Caco-2 (cell line): ENCODE results near the gene RPS4Y2. TPM values are rescaled to one million over a fixed set of nuclear protein-coding genes. Genes with fewer than 3 reads are reported as not detected.

ENCODE experiments used
- BruUV-seq: library from RNA; stranded (reverse); fragments of 400-500 nt; replicated peaks from 2 replicates; lab custom pipeline; 2021; lab: Mats Ljungman, UMichigan
- CTCF ChIA-PET: fragments of 300-600 bp; sonication (Branson Sonifier 250); formaldehyde crosslinking; loops from one replicate; lab custom pipeline; 2022; ENCODE audit warnings: antibody characterized with exemption; lab: Charles Lee
- POLR2A ChIA-PET: fragments of 300-600 bp; sonication (Branson Sonifier 250); formaldehyde crosslinking; loops from one replicate; lab custom pipeline; 2022; ENCODE audit warnings: antibody characterized with exemption; lab: Charles Lee
- DNase-seq, 2 experiments: peaks; one replicate each; pipeline versions ENCODE4 v3.0.0 to v3.0.0-alpha.2; 2020 to 2022
- H3K27me3 ChIP-seq: replicated peaks from 2 replicates; pipeline ENCODE4 v1.6.0; 2011; ENCODE audit warnings: low read length; ENCODE audit not compliant: control insufficient read depth, insufficient read depth
- H3K36me3 ChIP-seq: 2 replicates; pipeline ENCODE4 v1.5.1; 2011; ENCODE audit warnings: low read length; ENCODE audit not compliant: control insufficient read depth, insufficient read depth
- H3K4me1 ChIP-seq: fragments of 250-450 bp; sonication (Bioruptor Pico); 2 replicates; pipeline ENCODE4 v1.5.1; 2020; ENCODE audit warnings: mild to moderate bottlenecking
- H3K4me3 ChIP-seq: 2 replicates; pipeline ENCODE4 v1.5.1; 2011; ENCODE audit warnings: low read depth, mild to moderate bottlenecking, control low read depth, low read length
- H3K9me3 ChIP-seq: fragments of 250-450 bp; sonication (Bioruptor Pico); 2 replicates; pipeline ENCODE4 v1.5.1; 2020; ENCODE audit warnings: mild to moderate bottlenecking, moderate library complexity
- H3K27ac Mint-ChIP-seq: one replicate; pipeline ENCODE4 v1.8.0; 2022; ENCODE audit warnings: mixed read lengths; ENCODE audit not compliant: unreplicated experiment
- H3K27me3 Mint-ChIP-seq: one replicate; pipeline ENCODE4 v1.8.0; 2022; ENCODE audit warnings: mixed read lengths; ENCODE audit not compliant: insufficient read depth, unreplicated experiment
- H3K36me3 Mint-ChIP-seq: one replicate; pipeline ENCODE4 v1.8.0; 2022; ENCODE audit warnings: mild to moderate bottlenecking, mixed read lengths; ENCODE audit not compliant: insufficient read depth, unreplicated experiment
- H3K4me1 Mint-ChIP-seq: one replicate; pipeline ENCODE4 v1.8.0; 2022; ENCODE audit warnings: low read depth, mixed read lengths; ENCODE audit not compliant: unreplicated experiment
- H3K4me3 Mint-ChIP-seq: one replicate; pipeline ENCODE4 v1.8.0; 2022; ENCODE audit warnings: mild to moderate bottlenecking, moderate library complexity, mixed read lengths; ENCODE audit not compliant: unreplicated experiment
- H3K9me3 Mint-ChIP-seq: one replicate; pipeline ENCODE4 v1.8.0; 2022; ENCODE audit warnings: mixed read lengths; ENCODE audit not compliant: unreplicated experiment
- CTCF ChIP-seq, 2 experiments: fragments of 200-600 bp in 1 of 2; IDR thresholded peaks; 1 replicate in 1 of 2; 2 replicates in 1 of 2; pipeline versions ENCODE4 v1.5.1 to v1.8.0; 2011 to 2022; ENCODE audit warnings: antibody characterized with exemption in 1 of 2, control low read depth in 1 of 2, inconsistent platforms in 1 of 2, low read depth in 1 of 2, low read length in 1 of 2, mild to moderate bottlenecking in 1 of 2, moderate library complexity in 1 of 2; ENCODE audit not compliant: insufficient read depth in 1 of 2, severe bottlenecking in 1 of 2, unreplicated experiment in 1 of 2
- intact Hi-C: fragments of 100-400 bp; cut with micrococcal nuclease; formaldehyde crosslinking; loops from one replicate; pipeline ENCODE4 v1.10.0; 2022; ENCODE audit not compliant: unreplicated experiment
- total RNA-seq: library from RNA; stranded (reverse); gene quantifications from 2 replicates; pipeline ENCODE4 v1.2.3, GENCODE V29; 2022

RPS4Y2 gene
- total RNA-seq, 1 experiment from 2014 or later = not detected

GRCh38 chrY:20802659-20803058 lies 46.8 kb downstream of the RPS4Y2 start:
- intact Hi-C loops = no loop called here
- no peaks in the 10 kb centered on the region for H3K36me3 Mint-ChIP-seq
- Histone ChIP-seq H3K9me3 (no peaks in the 10 kb centered on the region), H3K4me1 (no peaks in the 10 kb centered on the region), H3K27me3 (no peaks in the 10 kb centered on the region), H3K4me3 (no peak overlapping the region), H3K36me3 (no peaks in the 10 kb centered on the region)
- no peak for TF ChIP-seq CTCF (IDR thresholded peaks at IDR 0.05; ENCODE audit: insufficient read depth in 1 of 2, low read depth in 1 of 2, low read length in 1 of 2, severe bottlenecking in 1 of 2, unreplicated experiment in 1 of 2)
- POLR2A ChIA-PET = no interaction called here
- no TSS peak for BruUV-seq
- no peaks in the 10 kb centered on the region for H3K27me3 Mint-ChIP-seq
- no peaks in the 10 kb centered on the region for H3K9me3 Mint-ChIP-seq
- no peak for DNase-seq
- no peak overlapping the region for H3K27ac Mint-ChIP-seq
- CTCF ChIA-PET = no interaction called here
- H3K4me3 Mint-ChIP-seq = no peak overlapping the region
- H3K4me1 Mint-ChIP-seq = no peaks in the 10 kb centered on the region

GRCh38 chrY:20806243-20806642 lies 50.3 kb downstream of the RPS4Y2 start:
- no peak for DNase-seq
- intact Hi-C loops = no loop called here
- H3K27me3 ChIP-seq = no peaks in the 10 kb centered on the region
- Mint-ChIP-seq H3K27me3 (no peaks in the 10 kb centered on the region), H3K4me1 (no peaks in the 10 kb centered on the region), H3K4me3 (no peak overlapping the region), H3K9me3 (no peaks in the 10 kb centered on the region), H3K36me3 (no peaks in the 10 kb centered on the region), H3K27ac (no peak overlapping the region)
- no peaks in the 10 kb centered on the region for H3K9me3 ChIP-seq
- no TSS peak for BruUV-seq
- CTCF ChIA-PET = no interaction called here
- POLR2A ChIA-PET = no interaction called here
- no peak for TF ChIP-seq CTCF (IDR thresholded peaks at IDR 0.05; ENCODE audit: insufficient read depth in 1 of 2, low read depth in 1 of 2, low read length in 1 of 2, severe bottlenecking in 1 of 2, unreplicated experiment in 1 of 2)
- no peaks in the 10 kb centered on the region for H3K36me3 ChIP-seq
- H3K4me1 ChIP-seq = no peaks in the 10 kb centered on the region
- H3K4me3 ChIP-seq = no peak overlapping the region

- H3K4me3 ChIP-seq = no peak overlapping the region
- no peaks in the 10 kb centered on the region for H3K36me3 ChIP-seq
- H3K27me3 ChIP-seq = no peaks in the 10 kb centered on the region
- intact Hi-C loops = no loop called here
- Mint-ChIP-seq H3K27me3 (no peaks in the 10 kb centered on the region), H3K9me3 (no peaks in the 10 kb centered on the region), H3K36me3 (no peaks in the 10 kb centered on the region), H3K27ac (no peak overlapping the region), H3K4me3 (no peak overlapping the region), H3K4me1 (no peaks in the 10 kb centered on the region)
- DNase-seq = no peak
- no peaks in the 10 kb centered on the region for H3K9me3 ChIP-seq
- TF ChIP-seq CTCF (IDR thresholded peaks at IDR 0.05; ENCODE audit: insufficient read depth in 1 of 2, low read depth in 1 of 2, low read length in 1 of 2, severe bottlenecking in 1 of 2, unreplicated experiment in 1 of 2) = no peak
- H3K4me1 ChIP-seq = no peaks in the 10 kb centered on the region
- no TSS peak for BruUV-seq
- ChIA-PET CTCF (no interaction called here), POLR2A (no interaction called here)
Observed at GRCh38 chrY:20813459-20813858, 57.6 kb downstream of the RPS4Y2 start.
